Measurements from ENCODE around the gene SOST.

SOST gene

GRCh38 chr17:43718544-43718943 lies 40.0 kb downstream of the SOST start:
- DNase-seq (ENCODE audit: low spot score): no peak
- TF ChIP-seq, protein P1, sequence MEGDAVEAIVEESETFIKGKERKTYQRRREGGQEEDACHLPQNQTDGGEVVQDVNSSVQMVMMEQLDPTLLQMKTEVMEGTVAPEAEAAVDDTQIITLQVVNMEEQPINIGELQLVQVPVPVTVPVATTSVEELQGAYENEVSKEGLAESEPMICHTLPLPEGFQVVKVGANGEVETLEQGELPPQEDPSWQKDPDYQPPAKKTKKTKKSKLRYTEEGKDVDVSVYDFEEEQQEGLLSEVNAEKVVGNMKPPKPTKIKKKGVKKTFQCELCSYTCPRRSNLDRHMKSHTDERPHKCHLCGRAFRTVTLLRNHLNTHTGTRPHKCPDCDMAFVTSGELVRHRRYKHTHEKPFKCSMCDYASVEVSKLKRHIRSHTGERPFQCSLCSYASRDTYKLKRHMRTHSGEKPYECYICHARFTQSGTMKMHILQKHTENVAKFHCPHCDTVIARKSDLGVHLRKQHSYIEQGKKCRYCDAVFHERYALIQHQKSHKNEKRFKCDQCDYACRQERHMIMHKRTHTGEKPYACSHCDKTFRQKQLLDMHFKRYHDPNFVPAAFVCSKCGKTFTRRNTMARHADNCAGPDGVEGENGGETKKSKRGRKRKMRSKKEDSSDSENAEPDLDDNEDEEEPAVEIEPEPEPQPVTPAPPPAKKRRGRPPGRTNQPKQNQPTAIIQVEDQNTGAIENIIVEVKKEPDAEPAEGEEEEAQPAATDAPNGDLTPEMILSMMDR (IDR thresholded peaks at IDR 0.05; ENCODE audit: extremely low read depth, missing control alignments): no peak

DNA sequence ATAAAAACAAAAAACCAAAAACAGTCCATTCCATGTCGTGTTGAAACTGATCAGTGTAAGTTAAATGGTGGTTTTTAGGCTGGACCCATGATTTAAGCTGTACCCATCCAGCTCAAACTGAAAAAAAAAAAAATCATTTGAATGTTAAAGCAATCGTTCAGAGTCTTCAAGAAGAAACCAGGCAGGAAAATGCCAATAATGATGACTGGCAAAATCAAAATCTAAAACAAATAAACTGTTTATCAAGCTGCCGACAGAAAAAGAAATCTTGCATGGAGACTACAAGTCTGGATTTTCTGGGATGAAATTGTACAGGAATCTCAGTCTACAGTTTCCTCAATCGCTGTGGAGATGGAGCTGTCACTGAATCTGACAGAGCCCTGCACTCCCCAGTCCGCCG lies 40.7 kb downstream of the SOST start:
- no peak for DNase-seq (ENCODE audit: low spot score)
- TF ChIP-seq, protein P1 (IDR thresholded peaks at IDR 0.05; ENCODE audit: extremely low read depth, missing control alignments): no peak

DNA sequence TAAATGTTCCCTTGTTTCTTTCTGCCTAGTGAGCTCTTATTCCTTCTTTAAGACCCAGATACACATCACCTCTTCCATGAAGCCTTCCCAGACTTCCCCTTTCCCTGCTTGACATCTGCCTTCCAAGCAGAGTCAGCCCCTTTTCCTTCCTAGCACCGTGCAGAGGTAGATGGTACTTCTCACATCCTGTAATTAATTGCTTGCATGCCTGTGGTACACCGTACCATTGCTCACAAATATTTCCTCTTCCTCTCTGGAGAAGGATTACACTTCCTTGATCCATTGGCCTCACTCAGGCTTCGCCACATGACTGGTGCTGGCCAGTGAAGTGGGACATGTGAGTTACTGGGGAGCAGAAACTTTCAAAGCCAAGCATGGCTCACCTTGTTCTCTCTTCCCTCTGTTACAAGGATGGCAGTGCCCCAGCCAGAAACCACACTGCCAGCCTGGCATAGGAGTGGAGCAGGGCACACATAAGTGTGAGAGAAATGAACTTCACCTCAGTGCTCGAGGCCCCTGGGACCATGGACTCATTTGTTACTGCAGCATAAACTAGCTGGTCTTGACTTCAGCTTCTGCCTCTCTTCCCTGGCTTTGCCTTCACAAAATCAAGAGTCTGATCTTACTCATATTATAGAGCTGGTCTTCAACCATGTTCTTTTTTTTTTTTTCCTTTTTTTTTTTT lies 44.0 kb downstream of the SOST start:
- no peak for DNase-seq (ENCODE audit: low spot score)
- TF ChIP-seq, protein P1 (IDR thresholded peaks at IDR 0.05; ENCODE audit: extremely low read depth, missing control alignments): no peak

GRCh38 chr17:43713494-43714162 lies 45.0 kb downstream of the SOST start:
- TF ChIP-seq, protein P1 (IDR thresholded peaks at IDR 0.05; ENCODE audit: extremely low read depth, missing control alignments): no peak
- peak; percentile 73 for DNase-seq (ENCODE audit: low spot score)

DNA sequence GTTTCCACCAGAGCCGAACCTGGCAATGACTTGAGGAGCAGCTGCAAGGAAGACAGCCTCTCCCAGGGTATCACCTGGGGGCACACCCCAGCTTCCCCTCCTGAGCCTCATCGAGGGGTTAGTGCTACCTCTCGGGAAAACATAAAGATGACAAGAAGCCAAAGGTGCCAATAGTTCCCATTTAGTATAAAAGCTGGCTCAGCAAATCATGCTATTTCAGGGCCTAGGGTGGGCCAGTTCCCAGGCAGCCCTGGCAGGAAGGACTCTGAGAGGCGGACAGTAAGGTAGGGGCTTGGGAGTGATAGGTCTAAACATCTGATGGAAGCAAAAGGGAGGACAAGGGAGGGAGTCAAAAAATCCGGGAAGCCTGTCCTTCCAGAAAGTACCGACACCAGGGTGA lies 46.2 kb downstream of the SOST start:
- TF ChIP-seq, protein P1 (IDR thresholded peaks at IDR 0.05; ENCODE audit: extremely low read depth, missing control alignments): no peak
- no peak for DNase-seq (ENCODE audit: low spot score)

DNA sequence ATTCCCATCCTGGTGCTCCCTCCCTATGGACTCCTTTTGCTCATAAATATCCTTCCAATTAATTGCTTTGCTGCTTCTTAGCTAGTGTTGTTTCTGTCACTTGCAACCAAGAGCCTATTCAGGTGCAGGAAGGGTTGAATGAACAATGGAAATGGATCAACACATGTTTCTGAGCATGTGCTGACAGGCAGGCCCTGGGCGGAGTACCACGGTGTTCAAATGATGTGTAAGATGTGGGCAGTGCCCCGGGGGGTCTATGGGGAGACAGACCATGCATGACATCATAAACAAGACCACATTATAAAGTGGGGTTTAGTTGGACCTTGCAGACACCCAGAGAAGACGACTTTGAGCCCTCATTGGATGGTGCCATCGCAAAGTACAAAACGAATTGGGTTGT lies 48.5 kb downstream of the SOST start:
- TF ChIP-seq, protein P1 (IDR thresholded peaks at IDR 0.05; ENCODE audit: extremely low read depth, missing control alignments): no peak
- DNase-seq (ENCODE audit: low spot score): no peak

GRCh38 chr17:43709210-43709609 lies 49.4 kb downstream of the SOST start:
- no peak for DNase-seq (ENCODE audit: low spot score)
- TF ChIP-seq, protein P1 (IDR thresholded peaks at IDR 0.05; ENCODE audit: extremely low read depth, missing control alignments): no peak

Measured in GM20000 (cell line).